Measurements from ENCODE around the gene KCNQ1.

The KCNQ1 gene

DNA sequence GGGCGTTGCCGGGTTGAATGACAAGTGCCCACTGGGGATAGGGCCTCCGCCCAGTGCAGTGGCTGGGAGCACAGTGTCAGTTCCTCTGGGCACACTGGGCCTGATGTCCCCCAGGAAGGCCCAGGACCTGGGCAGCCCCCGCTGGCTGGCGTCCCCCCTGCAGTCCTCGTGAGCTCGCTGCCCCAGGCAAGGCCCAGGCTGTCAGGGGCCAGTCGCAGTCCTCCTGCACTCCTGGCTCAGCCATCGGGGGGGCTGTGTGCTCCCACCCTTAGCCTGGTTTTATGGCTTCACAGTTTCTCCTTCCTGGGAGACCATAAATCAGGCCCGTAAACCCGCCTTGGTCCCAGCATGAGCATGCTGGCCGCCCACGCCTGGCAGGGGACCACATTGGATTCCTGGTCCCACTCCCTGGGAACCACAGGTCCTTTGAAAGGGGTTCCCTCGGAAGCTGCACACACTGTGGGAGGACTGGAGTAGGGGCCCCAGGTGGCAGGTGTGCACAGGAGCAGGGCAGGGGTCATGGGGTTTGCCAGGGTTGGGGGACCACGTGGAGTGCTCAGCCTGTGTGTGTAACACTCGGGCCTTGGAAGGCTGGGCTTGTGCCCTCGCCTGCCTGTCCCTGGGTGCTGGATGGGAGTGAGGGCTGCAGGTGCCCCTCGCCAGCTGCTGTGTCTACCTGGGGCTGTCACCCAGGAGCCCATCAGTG lies 141.4 kb downstream of the KCNQ1 start:
- DNase-seq, result no peak

DNA sequence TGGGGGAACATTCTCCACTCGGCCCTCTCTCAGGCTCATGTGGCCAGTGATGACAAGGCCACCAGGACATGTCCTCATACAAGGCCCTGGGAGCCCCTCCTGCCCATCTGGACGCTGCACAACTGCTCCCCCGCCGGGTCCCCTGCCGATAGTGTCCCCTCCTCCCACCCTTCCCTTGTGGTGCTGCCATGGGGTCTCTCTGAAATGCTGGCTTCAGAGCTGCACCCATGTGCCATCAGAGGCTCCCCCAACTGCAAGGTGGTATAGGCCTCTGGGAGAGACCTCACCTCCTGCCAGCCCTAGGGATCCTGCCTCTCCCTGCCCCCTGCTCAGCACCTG lies 142.0 kb downstream of the KCNQ1 start:
- DNase-seq, result no peak

DNA sequence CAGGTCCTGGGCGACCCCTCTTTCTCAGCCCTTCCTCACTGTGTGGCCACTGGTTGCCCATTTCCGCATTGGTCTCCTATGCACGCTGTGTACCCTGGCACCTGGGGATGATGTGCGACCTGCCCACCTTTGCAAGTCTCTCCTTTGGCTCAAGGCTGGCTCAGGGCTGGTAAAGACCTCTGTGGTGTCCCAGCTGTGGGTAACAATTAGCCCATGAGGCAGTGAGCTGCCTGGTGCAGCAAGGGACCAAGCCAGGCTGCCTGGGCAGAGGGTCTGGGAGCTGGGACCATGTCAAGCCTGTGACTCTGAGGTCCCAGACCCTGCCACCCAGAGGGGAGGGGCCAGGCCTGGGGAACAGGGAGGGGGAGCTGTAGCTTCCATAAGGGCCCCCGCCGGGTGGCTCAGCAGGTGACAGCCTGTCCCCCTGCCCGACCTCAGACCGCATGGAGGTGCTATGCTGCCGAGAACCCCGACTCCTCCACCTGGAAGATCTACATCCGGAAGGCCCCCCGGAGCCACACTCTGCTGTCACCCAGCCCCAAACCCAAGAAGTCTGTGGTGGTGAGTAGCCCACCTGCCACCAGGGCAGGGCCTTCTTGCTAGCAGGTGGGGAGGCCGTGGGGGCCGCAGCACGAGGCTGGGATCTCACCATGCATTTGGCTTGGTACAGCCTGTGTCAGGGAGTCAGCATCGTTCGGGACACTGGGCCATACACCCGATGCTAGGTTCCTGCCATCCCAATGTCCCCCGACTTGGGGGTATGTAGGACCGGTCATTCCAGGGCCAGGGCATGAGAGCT lies 142.5 kb downstream of the KCNQ1 start:
- DNase-seq, result no peak

DNA sequence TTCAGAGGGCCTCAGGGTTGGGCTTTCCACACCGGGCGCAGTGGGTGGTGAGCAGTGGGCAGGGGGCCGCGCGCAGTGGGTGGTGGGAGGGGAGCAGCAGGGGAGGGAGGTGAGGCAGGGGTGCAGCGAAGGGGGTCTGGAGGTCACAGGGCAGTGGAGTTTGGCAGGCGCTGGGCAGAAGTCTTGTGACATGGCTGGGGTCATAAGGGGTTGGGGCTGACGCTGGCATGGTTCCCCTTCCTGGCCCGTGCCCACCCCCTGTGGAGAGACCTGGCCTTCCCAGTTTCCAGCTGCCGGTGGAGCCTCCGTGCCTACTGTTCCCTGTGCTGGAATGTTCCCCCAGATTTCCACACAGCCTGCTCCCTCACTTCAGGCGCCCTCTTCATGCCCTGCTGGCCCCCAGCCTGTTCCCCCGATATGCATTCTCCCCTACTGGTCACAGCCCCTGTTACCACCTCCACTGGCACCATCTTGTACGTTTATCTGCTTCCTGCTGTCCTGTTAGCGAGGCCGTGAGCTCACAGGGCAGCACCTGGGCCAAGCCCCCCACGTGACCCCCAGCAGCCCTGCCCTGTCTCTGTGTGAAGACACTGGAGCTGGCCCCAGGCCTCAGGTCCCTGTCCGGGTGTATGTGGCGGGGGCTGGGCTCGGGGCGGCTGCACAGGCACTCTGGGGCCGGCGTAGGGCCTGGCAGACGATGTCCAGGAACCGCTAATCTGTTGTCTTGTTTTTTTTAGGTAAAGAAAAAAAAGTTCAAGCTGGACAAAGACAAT lies 143.4 kb downstream of the KCNQ1 start:
- DNase-seq, result no peak

DNA sequence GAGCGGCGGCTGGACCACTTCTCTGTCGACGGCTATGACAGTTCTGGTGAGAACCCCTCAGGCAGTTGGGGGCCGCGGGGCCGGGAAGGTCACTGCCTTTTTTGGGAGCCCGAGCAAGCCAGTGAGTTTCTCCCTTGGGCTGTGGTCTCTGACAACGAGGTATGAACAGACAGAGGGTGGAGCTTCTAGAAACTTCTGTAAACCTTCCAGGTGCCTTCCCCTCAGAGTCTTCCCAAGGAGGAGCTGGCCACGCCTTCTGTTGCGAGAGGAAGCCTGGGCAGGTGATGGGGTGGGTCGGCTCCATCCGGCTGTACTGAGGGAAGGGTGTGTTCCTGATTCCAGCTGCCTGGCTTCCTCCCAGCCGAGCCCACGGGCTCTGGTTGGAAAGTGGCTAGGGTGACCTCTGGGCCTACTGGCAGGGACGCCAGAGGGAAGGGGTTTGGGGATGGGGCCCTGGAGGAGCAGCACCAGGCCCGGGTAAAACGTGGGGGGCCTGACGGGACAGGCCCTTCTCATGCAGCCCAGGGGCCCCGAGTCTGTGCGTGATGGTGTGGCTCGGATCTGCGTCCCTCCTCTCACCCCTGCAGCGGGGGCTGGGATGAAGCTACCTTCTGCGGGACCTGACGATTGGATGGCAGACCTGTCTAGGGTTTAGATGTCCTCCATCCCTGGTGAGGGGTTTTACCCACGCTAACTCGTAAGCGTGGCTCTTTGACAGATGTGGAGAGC lies 144.2 kb downstream of the KCNQ1 start:
- no peak for DNase-seq

DNA sequence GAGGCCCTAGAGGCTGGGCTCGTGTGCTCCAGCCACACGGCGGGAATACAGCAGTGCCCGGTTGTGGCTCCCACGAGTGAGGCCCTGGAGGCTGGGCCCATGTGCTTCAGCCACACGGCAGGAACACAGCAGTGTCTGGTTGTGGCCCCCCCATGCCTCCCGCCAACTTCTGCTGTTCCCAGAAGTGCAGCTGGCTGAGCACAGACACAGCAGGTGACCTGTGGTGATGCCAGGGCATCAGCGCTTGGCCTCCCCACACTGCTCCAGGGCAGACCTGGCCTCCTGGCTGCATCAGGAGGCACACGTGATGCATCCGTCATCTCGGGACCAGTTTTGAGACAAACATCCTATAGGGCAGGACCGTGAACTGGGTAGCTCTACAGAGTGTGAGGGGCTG lies 144.7 kb downstream of the KCNQ1 start:
- no peak for DNase-seq

DNA sequence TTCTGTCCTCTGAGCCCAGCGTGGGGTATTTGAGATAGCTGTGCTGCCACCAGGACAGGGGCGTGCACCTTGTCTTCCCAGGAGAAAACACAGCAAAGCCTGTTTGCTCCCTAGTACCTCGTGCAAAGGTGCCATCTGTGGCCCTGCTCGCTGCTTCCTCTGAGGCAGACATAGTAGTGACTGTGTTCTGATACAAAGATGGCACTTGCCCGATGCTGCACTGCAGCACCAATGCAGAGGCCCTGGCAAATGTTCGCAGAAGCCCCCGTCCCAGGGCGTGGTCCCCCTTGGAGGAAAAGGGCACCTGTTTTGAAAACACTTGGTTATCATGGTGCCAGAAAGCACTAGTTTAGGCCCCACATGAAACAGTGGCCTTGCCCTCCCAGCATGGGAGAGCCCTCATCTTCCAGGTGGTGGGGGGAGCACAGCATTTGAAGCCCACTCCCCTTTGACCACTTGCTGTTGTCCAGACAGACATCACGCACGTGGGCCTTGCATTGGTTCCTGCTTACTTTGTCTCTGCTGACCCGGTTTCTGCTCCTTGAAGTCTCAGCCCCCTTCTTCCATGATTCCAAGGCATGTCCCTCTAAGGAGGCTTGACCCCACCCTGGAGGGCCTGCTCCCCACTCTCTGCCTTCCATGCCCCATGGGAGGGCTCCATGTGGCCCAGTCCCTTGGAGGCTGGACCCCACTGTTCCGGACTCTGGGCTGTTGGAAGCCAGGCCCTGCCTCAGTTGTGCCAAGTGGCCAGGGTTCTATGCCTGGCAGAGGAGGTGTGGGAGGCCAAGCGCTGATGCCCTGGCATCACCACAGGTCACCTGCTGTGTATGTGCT lies 145.5 kb downstream of the KCNQ1 start:
- no peak for DNase-seq

DNA sequence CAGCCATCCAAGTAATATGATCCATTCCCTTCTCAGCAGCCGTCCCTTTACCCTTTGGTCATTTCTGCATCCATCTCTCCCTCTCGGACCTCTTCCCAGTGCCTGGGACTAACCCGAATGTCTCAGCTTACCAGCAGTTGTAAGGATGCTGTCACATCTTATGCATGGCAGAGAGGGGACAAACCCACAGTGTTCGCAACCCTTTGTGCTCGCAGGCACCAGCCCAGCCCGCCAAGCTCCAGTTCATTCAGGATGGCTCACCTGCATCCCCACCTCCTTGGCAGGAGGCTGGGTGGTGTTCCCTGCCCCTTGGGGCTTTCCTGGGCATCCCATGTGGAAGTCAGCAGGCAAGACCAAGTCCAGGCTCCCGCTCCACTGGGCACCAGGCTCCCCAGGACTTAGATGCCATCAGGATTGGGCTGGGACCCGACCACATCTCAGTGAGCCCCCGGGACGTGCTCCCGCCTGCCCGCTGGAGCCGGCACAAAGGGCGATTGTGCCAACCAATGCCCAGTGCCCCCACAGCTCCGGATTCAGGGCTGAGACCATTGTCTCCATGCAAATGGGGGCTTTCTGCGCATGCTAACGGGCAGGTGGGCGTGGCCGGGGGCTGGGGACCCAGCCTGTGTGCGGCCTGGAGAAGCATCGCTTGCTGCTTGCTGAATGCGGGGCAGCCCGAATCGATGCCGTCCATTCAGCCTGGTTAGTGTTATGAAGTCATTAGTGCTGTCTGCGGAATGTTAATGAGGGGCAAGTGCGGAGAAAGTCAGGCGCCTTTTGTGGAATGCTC lies 146.4 kb downstream of the KCNQ1 start:
- DNase-seq, result no peak

DNA sequence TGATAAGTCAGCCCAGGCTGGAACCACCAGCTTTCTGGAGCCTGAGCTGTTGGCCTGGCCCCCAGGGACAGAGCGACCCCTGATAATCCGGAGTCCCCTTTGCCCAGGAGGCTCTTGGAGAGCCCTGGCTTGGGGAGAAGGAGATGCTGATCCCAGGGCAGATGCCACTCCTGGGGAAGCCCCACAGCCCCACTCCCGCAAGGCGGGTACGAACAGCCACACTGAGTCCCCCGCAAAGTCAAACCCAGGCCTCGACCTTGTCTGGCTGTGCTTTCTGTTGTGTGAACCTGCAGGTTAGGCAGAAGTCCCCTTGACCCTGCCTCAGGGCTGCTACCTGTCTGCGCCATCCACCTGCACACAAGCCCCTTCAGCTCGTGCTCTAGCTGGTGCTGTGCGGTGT lies 147.0 kb downstream of the KCNQ1 start:
- DNase-seq, result no peak

DNA sequence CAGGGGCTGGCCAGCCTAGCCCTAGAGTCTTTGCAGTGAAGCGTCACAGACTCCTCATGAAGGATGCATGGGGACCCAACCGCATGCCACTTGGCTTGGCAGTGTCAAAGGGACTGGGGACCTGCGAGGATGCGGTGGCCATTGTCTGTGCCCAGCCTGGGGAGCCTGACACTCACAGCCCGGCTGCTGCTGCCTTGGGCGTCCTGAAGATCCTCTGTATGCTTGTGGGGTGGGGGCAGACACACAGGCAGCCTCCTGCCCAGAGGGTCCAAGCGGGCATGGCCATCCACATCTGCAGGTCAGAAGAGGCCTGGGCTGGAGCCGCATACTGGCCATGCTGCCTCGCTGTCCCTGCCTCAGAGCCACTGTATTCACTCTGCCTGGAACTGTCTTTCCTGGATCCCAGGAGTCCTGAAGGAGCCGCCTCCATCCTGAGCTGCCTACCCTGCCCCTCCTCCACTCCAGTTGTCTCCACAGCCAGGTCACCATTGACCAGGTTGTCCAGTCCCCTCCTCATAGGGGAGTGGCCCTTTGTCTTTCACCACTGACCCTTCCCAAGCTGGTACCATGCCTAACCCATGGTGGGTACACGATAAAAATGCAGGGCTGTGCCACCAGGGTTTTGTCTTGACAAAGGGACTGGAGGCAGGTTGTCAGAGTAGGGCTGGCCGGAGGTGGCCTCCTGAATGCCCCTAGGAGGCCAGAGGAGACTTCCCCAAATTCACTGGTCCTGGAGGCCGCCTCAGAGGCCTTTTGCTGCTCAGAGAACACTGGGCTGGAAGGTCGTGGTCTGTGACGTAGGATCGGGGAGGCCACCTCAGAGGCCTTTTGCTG lies 148.0 kb downstream of the KCNQ1 start:
- DNase-seq, result no peak

DNA sequence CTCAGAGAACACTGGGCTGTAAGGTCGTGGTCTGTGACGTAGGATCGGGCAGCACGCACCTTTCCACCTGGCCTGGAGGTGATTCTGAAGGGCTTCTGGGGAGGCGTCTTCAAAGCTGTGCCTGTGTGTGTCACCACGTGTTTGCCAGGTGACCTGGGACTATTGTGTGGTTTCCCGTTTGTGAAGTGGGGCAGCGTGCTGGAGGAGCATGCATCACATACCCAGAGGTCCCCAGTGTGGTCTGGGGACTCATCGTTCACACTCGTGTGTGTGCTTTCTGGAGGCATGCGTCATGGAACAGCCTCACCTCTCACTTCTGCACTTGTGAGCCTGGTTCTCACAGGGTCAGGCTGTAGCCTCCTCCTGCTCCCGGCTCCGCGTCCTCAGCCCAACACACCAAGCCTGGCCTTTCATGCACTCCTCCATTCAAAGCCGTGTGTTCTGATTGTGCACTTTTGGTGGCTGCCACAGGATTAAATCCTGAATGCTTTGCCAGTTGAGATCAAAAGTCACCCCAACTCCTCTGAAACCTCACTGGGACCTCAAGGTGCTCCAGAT lies 148.7 kb downstream of the KCNQ1 start:
- no peak for DNase-seq

DNA sequence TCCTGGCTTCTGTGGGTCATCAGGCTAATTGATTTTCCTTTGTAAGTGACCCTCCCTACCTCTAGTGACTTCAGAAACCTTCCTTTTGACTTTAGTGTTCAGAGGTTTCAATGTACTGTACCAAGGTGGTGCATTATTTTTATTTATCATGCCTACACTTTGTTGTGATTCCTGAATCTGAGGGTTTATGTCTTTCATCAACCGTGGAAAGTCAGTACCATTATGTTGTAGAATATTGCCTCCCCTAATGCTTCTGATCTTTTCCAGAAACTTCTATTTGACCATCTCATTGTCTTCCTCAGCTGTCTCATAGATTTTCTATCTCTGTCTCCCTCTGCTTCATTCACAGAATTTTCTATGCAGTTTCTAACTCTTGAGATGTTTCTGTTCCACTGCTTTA lies 149.5 kb downstream of the KCNQ1 start:
- no peak for DNase-seq

DNA sequence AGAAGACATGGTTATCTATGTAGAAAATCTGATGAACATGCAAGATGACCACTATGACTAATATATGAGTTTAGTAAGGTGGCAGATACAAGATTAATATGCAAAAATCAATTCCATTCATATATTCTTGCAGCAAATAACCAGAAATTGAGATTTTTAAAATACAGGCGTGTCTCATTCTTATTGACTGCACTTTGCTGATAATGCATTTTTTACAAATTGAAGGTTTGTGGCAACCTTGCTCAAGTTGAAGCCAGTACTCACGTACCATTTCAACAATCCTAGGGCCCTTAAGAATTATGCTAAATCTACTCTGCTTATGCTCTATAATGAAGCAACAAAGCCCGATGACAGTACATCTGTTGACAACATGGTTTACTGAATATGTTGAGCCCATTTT lies 150.4 kb downstream of the KCNQ1 start:
- DNase-seq, result no peak

DNA sequence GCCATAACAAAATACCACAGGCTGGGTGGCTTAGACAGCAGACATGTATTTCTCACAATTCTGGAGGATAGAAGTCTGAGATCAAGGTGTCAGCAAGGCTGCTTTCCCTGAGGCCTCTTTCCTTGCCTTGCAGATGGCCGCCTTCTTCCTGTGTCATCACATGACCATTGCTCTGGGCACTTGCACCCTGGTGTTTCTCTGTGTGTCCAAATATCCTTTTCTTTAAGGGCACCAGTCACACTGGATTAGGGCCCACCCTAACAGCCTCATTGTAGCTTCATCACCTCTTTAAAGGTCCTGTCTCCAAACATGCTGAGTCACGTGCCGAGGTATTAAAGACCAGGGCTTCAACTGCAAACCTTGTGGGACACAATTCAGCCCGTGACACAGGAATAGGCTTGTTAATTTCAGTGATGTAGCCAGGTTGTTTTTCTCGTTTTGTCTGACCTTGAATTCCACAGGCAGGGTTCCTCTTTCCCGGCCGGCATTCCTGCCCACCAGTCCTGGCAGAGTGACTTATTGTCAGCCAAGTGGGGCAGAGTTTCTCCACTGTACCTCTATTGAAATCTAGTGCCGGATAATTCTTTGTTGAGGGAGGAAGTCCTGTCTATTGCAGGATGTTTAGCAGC lies 154.9 kb downstream of the KCNQ1 start:
- DNase-seq, result no peak

DNA sequence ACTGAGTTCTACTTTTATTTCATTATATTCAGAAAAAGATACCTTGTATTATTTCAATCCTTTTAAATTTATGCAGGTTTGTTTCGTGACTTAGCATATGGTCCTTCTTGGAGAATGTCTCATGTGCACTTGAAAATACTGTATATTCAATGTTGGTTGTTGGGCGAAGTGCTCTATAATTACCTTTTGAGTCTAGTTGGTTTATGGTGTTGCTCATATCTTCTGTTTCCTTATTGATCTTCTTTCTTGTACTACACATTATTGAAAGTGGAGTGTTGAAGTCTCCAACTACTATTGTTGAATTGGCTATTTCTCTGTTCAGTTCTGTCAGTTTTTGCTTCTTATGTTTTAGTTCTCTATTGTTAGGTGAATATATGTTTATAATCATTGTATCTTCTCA lies 164.5 kb downstream of the KCNQ1 start:
- DNase-seq, result no peak

DNA sequence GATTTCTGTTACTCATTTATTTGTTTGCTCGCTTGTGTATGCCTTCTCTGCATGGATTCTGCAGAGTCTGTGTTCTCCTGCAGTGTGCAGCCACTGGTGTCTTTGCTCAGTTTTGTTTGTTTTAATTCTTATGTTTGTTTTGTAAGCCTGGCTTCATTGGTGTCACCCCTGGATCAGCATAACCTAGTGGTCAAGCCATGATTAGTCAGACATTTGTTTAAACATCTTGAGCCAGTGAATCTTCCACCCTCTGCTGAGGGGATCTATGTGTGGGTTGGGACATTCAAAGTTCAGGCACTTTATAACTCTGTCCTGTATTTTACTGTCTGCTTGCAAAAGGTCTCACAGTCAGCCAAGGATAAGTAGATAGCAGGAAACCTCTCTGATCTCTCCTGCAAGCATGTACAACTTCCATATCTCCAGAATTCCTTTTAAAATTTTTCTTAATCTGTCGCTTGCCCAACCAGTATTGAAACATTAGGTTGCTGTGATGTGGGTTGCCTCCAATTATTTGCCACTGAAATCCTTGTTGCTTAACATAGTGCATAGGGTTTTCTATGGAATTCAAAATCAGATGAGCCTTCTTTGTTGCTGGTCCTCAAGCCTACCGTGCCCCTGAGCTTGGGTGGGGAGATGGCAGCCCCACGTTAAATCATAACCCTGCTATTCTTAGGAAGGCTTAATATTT lies 168.2 kb downstream of the KCNQ1 start:
- no peak for DNase-seq

DNA sequence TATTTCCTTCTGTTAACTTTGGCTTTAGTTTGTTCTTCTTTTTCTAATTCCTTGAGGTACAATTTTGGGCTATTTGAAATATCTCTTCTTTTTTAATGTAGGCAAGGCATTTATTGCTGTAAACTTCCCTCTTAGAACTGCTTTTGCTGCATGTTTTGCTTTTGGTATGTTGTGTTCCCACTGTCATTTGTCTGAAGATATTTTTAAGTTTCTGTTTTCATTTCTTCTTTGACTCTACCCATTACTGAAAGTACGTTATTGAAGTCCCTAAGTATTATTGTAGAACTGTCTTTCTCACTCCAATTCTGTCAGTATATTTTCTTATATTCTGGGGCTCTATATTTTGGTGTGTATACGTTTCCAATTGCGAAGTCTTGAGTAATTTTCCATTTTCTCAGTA lies 177.1 kb downstream of the KCNQ1 start:
- DNase-seq, result no peak

DNA sequence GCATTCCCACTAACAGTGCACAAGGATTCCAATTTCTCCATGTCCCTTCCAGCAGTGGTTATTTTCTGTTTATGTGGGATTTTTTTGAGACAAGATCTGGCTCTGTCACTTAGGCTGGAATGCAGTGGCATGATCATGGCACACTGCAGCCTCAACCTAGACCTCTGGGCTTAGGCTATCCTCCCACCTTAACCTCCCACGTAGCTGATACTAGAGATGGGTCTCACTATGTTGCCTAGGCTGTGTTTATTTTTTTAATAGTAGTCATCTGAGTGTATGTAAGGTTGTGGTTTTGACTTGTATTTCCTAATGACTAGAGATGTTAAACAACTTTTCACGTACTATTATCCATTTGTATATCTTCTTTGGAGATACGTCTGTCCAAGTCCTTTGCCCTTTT lies 180.4 kb downstream of the KCNQ1 start:
- no peak for DNase-seq

DNA sequence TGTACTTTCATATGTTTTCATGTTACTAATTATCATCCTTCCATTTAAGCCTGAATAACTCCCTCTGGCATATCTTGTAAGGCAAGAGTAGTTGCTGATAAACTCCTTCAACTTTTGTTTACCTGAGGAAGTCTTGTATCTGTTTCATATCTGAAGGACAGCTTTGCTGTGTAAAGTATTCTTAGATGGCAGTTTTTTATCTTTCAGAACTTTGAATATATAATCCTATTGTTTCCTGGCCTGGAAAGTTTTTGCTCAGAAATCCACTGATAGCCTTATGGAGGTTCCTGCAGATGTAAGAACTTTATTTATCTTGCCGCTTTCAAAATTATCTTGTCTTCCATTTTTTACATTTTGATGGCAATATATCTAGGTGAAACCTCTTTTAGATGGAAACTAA lies 185.9 kb downstream of the KCNQ1 start:
- DNase-seq, result no peak
